HG03097 (cell line): ENCODE results near the gene TBC1D12.
A peak's percentile ranks its signal among the peaks of the same experiment; 100 is the strongest.
"Not testable (repeated sequence)": the region's sequence is repeated elsewhere in the genome, so short reads cannot be mapped to it uniquely, and the experiment has no call there.

Source experiments
- ATAC-seq: cut with Tn5 transposase; IDR thresholded peaks from one replicate; pipeline ENCODE4 v1.9.1; 2021; ENCODE audit not compliant: unreplicated experiment, low FRiP score

Gene TBC1D12

GRCh38 chr10:94402204-94402842, at the start of gene TBC1D12:
TBC1D12 (plus strand) TSS chr10:94402541; CDS start chr10:94402614, 73 bp downstream.
- ATAC-seq = peak; percentile 78

GRCh38 chr10:94353336-94353735, 49.0 kb upstream of the TBC1D12 start:
- no peak for ATAC-seq

GRCh38 chr10:94355841-94356240, 46.5 kb upstream of the TBC1D12 start:
- no peak for ATAC-seq

DNA sequence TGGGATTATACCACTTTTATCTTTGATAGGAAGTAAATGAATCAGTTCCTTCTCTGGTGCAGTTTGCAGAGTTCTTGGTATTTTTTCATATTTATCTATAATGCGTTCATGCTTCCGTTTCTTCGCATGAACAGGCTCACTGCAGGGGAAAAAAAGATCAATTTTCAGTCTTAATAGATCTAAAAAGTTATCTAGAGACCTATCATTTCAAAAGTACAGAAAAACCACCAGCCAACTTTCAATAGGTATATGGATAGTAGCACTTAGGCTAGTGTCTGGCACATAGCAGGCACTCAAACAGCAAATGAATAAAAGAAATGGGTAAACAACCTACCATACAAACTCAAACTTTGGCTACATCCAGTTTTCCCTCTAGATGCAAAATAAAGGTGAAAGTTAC, 45.1 kb upstream of the TBC1D12 start:
- no peak for ATAC-seq

- no peak for ATAC-seq
Measured at GRCh38 chr10:94358480-94358879, 43.9 kb upstream of the TBC1D12 start.

DNA sequence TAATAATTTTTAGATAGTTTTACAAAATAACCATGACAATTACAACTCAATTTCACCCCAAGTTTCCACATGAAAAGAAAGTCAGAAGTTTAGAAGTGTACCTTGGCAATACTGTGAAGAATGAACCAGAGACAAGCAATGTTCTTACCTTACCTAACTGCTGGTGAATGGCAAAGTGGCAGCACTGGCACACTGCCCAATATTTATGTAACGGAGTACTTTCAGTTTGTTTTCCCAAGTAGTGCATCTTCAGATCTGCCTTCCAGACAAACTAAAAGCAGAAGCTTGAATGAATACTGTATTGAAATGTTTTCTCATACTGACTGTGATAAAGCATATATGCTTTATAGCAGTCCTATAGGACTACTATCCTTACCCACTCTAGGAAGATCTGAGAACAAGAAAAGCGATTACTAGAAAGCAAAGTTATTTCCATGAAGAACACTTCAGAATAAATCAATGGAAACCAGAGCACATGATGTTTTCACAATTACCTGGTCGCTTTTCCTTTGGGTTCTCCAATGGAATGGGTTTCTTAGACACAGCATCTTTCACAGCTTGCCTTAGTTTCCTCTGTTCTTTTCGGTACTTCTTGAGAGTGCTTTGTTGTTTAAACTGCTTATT, 41.1 kb upstream of the TBC1D12 start:
- ATAC-seq = no peak

GRCh38 chr10:94362360-94363250, 39.7 kb upstream of the TBC1D12 start, which contains the start of gene NOC3L:
NOC3L (minus strand) TSS chr10:94362939; CDS start chr10:94362838, 101 bp downstream.
- peak; percentile 98 for ATAC-seq

- ATAC-seq = peak; percentile 25
Measured at GRCh38 chr10:94363251-94363565, 39.1 kb upstream of the TBC1D12 start.

- ATAC-seq = no peak
Measured at GRCh38 chr10:94364482-94364881, 37.9 kb upstream of the TBC1D12 start.

DNA sequence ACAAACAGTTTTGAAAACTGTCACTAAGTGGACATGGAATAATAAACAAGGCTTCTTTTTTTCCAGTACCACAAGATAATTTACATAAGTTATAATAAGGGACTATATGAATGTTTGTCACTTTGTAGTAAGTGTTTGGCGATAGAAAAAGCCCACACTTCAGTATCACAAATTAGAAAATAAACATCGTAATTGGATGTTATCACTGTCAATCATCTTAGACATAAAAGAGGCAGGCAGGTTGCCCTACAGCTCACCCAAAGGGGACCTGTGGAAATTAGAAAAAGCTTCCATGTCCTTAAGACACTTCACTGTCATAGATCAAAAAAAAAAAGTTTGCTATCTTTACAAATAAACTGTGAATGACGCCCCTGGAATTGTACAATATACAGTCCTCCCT, 36.0 kb upstream of the TBC1D12 start:
- ATAC-seq = no peak

DNA sequence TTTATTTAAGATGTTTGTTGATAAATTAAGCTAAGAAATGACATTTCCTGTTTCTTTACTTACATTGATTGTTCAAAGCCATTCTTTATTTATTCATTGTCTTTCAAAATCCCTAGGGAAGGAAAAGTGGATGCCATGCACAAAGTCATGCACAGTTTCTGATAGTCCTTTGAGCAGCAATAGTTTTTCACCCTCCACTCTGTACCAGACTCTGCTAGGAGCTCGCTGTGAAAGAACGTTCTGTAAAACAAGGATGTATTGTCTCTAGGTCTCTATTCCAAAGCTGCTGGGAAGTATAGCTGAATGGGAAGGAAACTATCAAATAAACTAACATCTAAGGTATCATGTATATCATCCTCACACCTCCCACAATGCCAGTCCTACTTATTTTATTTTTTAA, 31.8 kb upstream of the TBC1D12 start:
- ATAC-seq = no peak

DNA sequence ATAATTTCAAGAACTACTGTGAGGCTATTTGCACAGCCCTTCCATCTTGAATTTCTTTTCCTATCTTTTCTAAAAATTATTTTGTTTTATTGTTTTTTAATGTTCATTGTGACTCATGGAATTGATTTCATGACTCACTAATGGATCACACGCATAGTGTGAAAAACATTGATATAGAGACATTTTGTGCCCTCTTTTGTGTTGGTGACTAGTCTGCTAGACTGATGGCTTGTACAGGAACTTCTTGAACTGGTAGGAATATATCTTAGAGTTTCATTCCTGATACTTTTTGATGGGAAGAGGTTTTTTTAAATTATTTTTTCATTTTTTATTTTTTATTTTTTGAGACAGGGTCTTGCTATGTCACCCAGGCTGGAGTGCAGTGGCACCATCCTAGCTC, 27.0 kb upstream of the TBC1D12 start:
- no peak for ATAC-seq

GRCh38 chr10:94376865-94377264, 25.5 kb upstream of the TBC1D12 start:
- ATAC-seq = no peak

- ATAC-seq = no peak
Measured at GRCh38 chr10:94383530-94383929, 18.8 kb upstream of the TBC1D12 start.

- not testable (repeated sequence) for ATAC-seq
Measured at GRCh38 chr10:94385733-94386132, 16.6 kb upstream of the TBC1D12 start.

DNA sequence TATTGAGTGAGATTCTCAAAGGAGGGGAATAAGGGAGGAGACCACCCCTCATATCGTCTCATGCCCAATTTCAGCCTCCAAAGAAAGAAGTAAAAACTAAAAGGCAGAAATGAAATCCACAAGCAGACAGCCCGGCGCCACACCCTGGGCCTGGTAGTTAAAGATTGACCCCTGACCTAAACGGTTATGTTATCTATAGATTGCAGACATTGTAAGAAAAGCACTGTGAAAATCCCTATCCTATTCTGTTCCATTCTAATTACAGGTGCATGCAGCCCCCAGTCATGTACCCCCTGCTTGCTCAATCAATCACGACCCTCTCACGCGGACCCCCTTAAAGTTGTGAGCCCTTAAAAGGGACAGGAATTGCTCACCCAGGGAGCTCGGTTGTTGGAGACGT, 10.2 kb upstream of the TBC1D12 start:
- ATAC-seq = not testable (repeated sequence)

- ATAC-seq = no peak
Measured at GRCh38 chr10:94397549-94398370, 4.6 kb upstream of the TBC1D12 start.

- no peak for ATAC-seq
Measured at GRCh38 chr10:94398762-94399161, 3.6 kb upstream of the TBC1D12 start.

- peak; percentile 25 for ATAC-seq
Measured at GRCh38 chr10:94402843-94403379, 570 bp downstream of the TBC1D12 start.
